Epidermal melanocyte (primary cell): Measurements from ENCODE around the gene ASIC2.

Experiments
- DNase-seq: peaks from one replicate; pipeline ENCODE4 v3.0.0; 2011; ENCODE audit warnings: low spot score; ENCODE audit not compliant: insufficient read length

ASIC2 gene

GRCh38 chr17:33163533-33164168 is 129.4 kb downstream of the ASIC2 start:
- no peak for DNase-seq

- no peak for DNase-seq
Measured at GRCh38 chr17:33154869-33155455, 138.1 kb downstream of the ASIC2 start.

GRCh38 chr17:33152783-33153182 is 140.3 kb downstream of the ASIC2 start:
- no peak for DNase-seq

GRCh38 chr17:33151565-33151964 is 141.5 kb downstream of the ASIC2 start:
- no peak for DNase-seq

GRCh38 chr17:33145941-33146340 is 147.2 kb downstream of the ASIC2 start:
- no peak for DNase-seq

GRCh38 chr17:33144837-33145236 is 148.3 kb downstream of the ASIC2 start:
- DNase-seq = no peak

- DNase-seq = no peak
Measured at GRCh38 chr17:33142705-33143299, 150.3 kb downstream of the ASIC2 start.

GRCh38 chr17:33140413-33141099 is 152.5 kb downstream of the ASIC2 start:
- no peak for DNase-seq

GRCh38 chr17:33138627-33139026 is 154.5 kb downstream of the ASIC2 start:
- no peak for DNase-seq

- DNase-seq = no peak
Measured at GRCh38 chr17:33137426-33137825, 155.7 kb downstream of the ASIC2 start.

- no peak for DNase-seq
Measured at GRCh38 chr17:33135691-33136090, 157.4 kb downstream of the ASIC2 start.

- DNase-seq = no peak
Measured at GRCh38 chr17:33131620-33132019, 161.5 kb downstream of the ASIC2 start.

GRCh38 chr17:33127706-33128105 is 165.4 kb downstream of the ASIC2 start:
- DNase-seq = no peak

GRCh38 chr17:33126086-33126485 is 167.0 kb downstream of the ASIC2 start:
- DNase-seq = no peak

GRCh38 chr17:33125552-33125950 is 167.5 kb downstream of the ASIC2 start:
- DNase-seq = no peak

GRCh38 chr17:33124871-33125551 is 168.1 kb downstream of the ASIC2 start:
- no peak for DNase-seq

GRCh38 chr17:33124185-33124584 is 168.9 kb downstream of the ASIC2 start:
- DNase-seq = no peak

GRCh38 chr17:33121756-33122155 is 171.3 kb downstream of the ASIC2 start:
- no peak for DNase-seq

GRCh38 chr17:33121272-33121671 is 171.8 kb downstream of the ASIC2 start:
- DNase-seq = no peak

- DNase-seq = no peak
Measured at GRCh38 chr17:33120103-33120502, 173.0 kb downstream of the ASIC2 start.

- DNase-seq = no peak
Measured at GRCh38 chr17:33118391-33119075, 174.6 kb downstream of the ASIC2 start.
